ENCODE results near the gene SLC51A.
"Not testable (repeated sequence)": the region's sequence is repeated elsewhere in the genome, so short reads cannot be mapped to it uniquely, and the experiment has no call there.

SLC51A gene

GRCh38 chr3:196236223-196236622 lies 19.9 kb downstream of the SLC51A start:
- TF ChIP-seq CTCF (IDR thresholded peaks at IDR 0.05; ENCODE audit: borderline replicate concordance, insufficient read depth, low read depth, low read length): no peak
- no peak overlapping the region for H3K4me3 ChIP-seq (ENCODE audit: low read depth, low read length)

- TF ChIP-seq CTCF (IDR thresholded peaks at IDR 0.05; ENCODE audit: borderline replicate concordance, insufficient read depth, low read depth, low read length): no peak
Measured at GRCh38 chr3:196237203-196237602, 20.9 kb downstream of the SLC51A start.

GRCh38 chr3:196238612-196239560 lies 22.6 kb downstream of the SLC51A start:
- H3K4me3 ChIP-seq (ENCODE audit: low read depth, low read length): no peak overlapping the region
- TF ChIP-seq CTCF (IDR thresholded peaks at IDR 0.05; ENCODE audit: borderline replicate concordance, insufficient read depth, low read depth, low read length): no peak

More at GRCh38 chr3:196237203-196237602, 20.9 kb downstream of the SLC51A start:
- H3K4me3 ChIP-seq (ENCODE audit: low read depth, low read length): no peak overlapping the region

GRCh38 chr3:196240424-196240823 lies 24.1 kb downstream of the SLC51A start:
- TF ChIP-seq CTCF (IDR thresholded peaks at IDR 0.05; ENCODE audit: borderline replicate concordance, insufficient read depth, low read depth, low read length): no peak
- no peak overlapping the region for H3K4me3 ChIP-seq (ENCODE audit: low read depth, low read length)

- H3K4me3 ChIP-seq (ENCODE audit: low read depth, low read length): no peak overlapping the region
- no peak for TF ChIP-seq CTCF (IDR thresholded peaks at IDR 0.05; ENCODE audit: borderline replicate concordance, insufficient read depth, low read depth, low read length)
Measured at GRCh38 chr3:196241704-196242103, 25.4 kb downstream of the SLC51A start.

- H3K4me3 ChIP-seq (ENCODE audit: low read depth, low read length): not testable (repeated sequence)
Measured at GRCh38 chr3:196244166-196244565, 27.8 kb downstream of the SLC51A start.

GRCh38 chr3:196246612-196247308 lies 30.4 kb downstream of the SLC51A start:
- no peak overlapping the region for H3K4me3 ChIP-seq (ENCODE audit: low read depth, low read length)
- TF ChIP-seq CTCF (IDR thresholded peaks at IDR 0.05; ENCODE audit: borderline replicate concordance, insufficient read depth, low read depth, low read length): no peak
